NCI-H345 treated with DMSO at 0.1 percent for 48 hours (cell line): ENCODE data around the gene LRCH1.
A peak's percentile ranks its signal among the peaks of the same experiment; 100 is the strongest.

Experiments used
- DNase-seq: peaks from one replicate; lab custom pipeline; 2025; ENCODE audit not compliant: unreplicated experiment; lab: John Stamatoyannopoulos, UW

LRCH1 gene

GRCh38 chr13:46795321-46795720 is 242.4 kb downstream of the LRCH1 start:
- no peak for DNase-seq

- DNase-seq, result no peak
Observed at GRCh38 chr13:46796129-46796514, 243.2 kb downstream of the LRCH1 start.

DNA sequence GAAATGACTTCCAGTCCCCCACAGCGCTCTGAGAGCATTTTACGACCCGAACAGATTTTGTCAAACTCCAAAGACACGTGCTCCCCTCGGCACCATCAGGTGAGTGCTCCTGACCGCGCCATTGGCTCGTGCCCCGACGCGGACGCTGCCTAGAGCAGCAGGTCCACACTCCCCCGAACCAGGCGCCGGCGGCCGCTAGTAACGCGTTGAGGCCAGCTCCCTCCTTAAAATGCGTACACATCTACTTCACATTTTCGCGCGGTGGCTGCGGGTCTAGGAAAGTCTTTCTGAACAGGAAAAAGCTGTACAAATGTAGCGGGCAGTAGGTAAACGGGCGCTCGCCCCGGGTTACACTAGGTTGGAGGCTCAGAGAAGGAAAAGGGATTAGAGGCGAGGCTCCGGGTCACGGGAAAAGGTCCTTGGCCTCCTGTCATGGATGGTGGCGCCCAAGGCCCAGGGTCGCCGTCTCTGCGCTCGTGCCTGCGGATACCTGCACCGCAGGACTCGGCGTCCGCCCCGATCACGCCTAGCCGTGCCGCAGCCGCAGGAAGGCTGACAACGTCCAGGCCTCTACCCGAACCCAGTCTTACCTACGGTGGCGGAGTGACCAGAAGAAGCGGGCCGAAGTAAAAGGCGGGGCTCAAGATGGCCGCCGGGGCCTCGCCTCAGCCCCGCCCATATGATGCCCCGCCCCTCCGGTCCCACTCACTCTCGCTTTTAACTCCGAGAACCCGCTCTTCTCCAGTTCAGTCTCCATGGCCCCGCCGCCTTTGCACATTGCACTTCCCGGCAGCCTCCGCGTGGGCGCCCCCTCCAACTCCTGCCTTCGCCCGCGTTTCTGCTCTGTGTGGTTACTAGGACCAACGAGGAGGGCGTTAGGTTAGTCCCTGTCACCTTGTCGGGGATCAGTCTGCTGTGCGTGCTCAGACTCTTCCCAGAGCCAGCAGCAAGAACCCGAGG is 243.8 kb downstream of the LRCH1 start, which contains the start of gene ESD:
TSS of gene ESD (minus strand) at position 647 of the 960 bp plus-strand sequence. CDS start 5,748 bp downstream, outside the sequence.
- DNase-seq, result peak; percentile 61

DNA sequence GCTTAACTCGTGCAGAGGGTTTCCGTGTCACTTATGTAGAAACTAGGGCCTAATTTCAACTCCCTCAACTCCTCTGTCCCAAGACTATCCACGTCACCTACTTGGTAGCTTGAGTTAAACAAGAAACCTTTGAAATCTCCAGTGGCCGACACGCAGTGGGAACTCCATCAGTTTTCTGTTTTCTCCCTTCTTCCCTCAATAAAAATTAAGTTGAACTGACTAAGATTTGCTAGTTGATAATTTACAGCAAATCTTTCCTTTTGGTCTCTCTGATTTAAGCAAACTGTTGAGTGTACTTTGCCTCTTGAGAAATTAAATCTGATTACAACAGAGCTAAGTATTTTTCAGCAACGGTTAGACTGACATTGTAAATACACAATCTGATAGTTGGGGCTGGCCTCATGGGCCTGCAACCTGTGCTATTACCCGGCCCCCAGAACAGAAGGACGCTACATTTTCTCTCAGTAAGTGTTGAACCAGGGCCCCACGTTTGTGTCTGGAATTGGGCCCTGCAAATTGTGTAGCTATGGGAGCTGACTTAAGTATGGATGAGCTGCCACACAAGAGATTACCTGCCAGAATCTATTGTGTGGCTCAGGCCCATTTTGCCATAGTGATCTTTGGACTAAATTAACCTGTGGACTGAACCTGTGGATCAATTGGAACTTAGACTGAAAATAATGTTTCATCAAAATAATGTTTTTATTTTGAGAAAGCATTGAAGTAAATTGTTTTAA is 244.7 kb downstream of the LRCH1 start:
- DNase-seq, result no peak

DNA sequence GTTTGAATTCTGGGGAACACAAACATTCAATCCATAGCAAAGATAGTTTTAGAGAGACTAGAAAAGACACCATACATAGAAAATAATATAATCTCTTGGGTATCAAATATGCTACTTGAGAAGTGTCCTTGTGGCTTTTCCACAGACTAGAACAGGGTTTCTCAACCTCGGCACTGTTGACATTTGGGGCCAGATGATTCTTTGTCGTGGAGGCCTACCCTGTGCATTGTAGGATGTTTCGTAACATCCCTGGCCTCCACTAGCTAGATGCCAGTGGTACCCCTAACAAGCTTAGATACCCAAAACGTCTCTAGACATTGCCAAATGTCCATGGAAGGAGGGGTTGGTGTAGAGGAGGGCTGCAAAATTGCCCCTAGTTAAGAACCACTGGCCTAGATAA is 246.2 kb downstream of the LRCH1 start:
- no peak for DNase-seq

DNA sequence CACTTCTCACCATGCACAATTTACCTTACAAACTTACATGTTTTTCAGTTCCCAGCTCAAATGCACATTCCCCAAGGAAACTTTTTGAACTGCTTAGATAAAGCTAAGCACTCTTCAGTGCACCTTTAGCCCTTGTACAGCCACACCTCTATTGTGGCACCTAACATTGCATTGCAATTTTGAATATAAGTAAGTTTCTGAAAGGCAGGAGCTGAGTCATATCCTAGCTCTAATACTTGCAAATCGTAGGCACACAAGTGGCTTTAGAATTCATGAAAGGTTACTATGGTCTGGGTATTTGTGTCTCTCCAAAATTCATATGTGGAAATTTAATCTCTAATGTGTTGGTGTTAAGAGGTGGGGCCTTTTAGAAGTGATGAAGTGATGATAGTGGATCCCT is 248.9 kb downstream of the LRCH1 start:
- no peak for DNase-seq
